Keratinocyte (primary cell): ENCODE measurements around the gene CEP63. TPM values are rescaled to one million over a fixed set of nuclear protein-coding genes. Genes with fewer than 3 reads are reported as not detected.
"Not testable (repeated sequence)": the region's sequence is repeated elsewhere in the genome, so short reads cannot be mapped to it uniquely, and the experiment has no call there.

Source experiments
- DNase-seq: peaks from one replicate; pipeline ENCODE4 v3.0.0-alpha.2; 2011; ENCODE audit warnings: low read depth, missing footprints, low spot score
- FAIRE-seq: peaks from 2 replicates; lab custom pipeline; 2011; peaks lifted over from hg19 to GRCh38; lab: Jason Lieb, UNC
- H2AFZ ChIP-seq: 2 replicates; pipeline ENCODE4 v1.6.0; 2012; ENCODE audit warnings: low read length, control low read depth, inconsistent platforms; ENCODE audit not compliant: control insufficient read depth
- H3K27ac ChIP-seq: 2 replicates; pipeline ENCODE4 v1.5.1; 2011; ENCODE audit warnings: low read length; ENCODE audit not compliant: control insufficient read depth, insufficient read depth
- H3K27me3 ChIP-seq: 3 replicates; pipeline ENCODE4 v1.6.0; 2011; ENCODE audit warnings: low read length; ENCODE audit not compliant: control insufficient read depth, insufficient read depth; ENCODE audit errors: extremely low read depth
- H3K36me3 ChIP-seq, 2 experiments: 2 replicates in 1 of 2; 3 replicates in 1 of 2; pipeline ENCODE4 v1.5.1; 2011; ENCODE audit warnings: low read length in 2 of 2, mild to moderate bottlenecking in 1 of 2; ENCODE audit not compliant: control insufficient read depth in 2 of 2, insufficient read depth in 2 of 2; ENCODE audit errors: extremely low read depth in 1 of 2
- H3K4me1 ChIP-seq: 3 replicates; pipeline ENCODE4 v1.5.1; 2011; ENCODE audit warnings: low read length; ENCODE audit not compliant: control insufficient read depth, insufficient read depth; ENCODE audit errors: extremely low read depth
- H3K4me2 ChIP-seq: 3 replicates; pipeline ENCODE4 v1.6.0; 2011; ENCODE audit warnings: low read depth, low read length; ENCODE audit not compliant: control insufficient read depth, insufficient read depth; ENCODE audit errors: extremely low read depth
- H3K4me3 ChIP-seq, 3 experiments: fragments of 200-600 bp in 1 of 3; sonication (generic) in 1 of 3; 2 replicates in 2 of 3; 3 replicates in 1 of 3; pipeline ENCODE4 v1.5.1; 2011 to 2016; ENCODE audit warnings: low read length in 3 of 3, mild to moderate bottlenecking in 3 of 3, control low read depth in 2 of 3, inconsistent platforms in 1 of 3, low read depth in 1 of 3, mixed read lengths in 1 of 3, mixed run types in 1 of 3, moderate library complexity in 1 of 3; ENCODE audit not compliant: control insufficient read depth in 2 of 3, insufficient read depth in 2 of 3; ENCODE audit errors: extremely low read depth in 1 of 3
- H3K79me2 ChIP-seq: 2 replicates; pipeline ENCODE4 v1.6.0; 2012; ENCODE audit warnings: low read length; ENCODE audit not compliant: control insufficient read depth, insufficient read depth
- H3K9ac ChIP-seq: 3 replicates; pipeline ENCODE4 v1.6.0; 2011; ENCODE audit warnings: low read length; ENCODE audit not compliant: control insufficient read depth, insufficient read depth; ENCODE audit errors: extremely low read depth
- H3K9me1 ChIP-seq: 3 replicates; pipeline ENCODE4 v1.6.0; 2011; ENCODE audit warnings: low read length; ENCODE audit not compliant: control insufficient read depth, insufficient read depth; ENCODE audit errors: extremely low read depth
- H3K9me3 ChIP-seq: 2 replicates; pipeline ENCODE4 v1.5.1; 2012; ENCODE audit warnings: low read depth, low read length; ENCODE audit not compliant: control insufficient read depth
- H4K20me1 ChIP-seq: 3 replicates; pipeline ENCODE4 v1.6.0; 2011; ENCODE audit warnings: low read length; ENCODE audit not compliant: control insufficient read depth, insufficient read depth; ENCODE audit errors: extremely low read depth
- EZH2 ChIP-seq: IDR thresholded peaks from one replicate; pipeline ENCODE4 v1.6.1; 2012; ENCODE audit warnings: inconsistent platforms, mild to moderate bottlenecking, low read length, moderate library complexity
- dilution Hi-C: fragments of 300-500 bp; cut with MboI; formaldehyde crosslinking; loops from one replicate; pipeline ENCODE4 v1.7.0; 2020; ENCODE audit warnings: low sequenced_read_pairs; ENCODE audit not compliant: extremely low pct_ligation_motif_present
- polyA plus RNA-seq, 5 experiments: library from polyadenylated mRNA; depleted of rRNA in 3 of 5; stranded (reverse) in 3 of 5; stranded (forward) in 1 of 5; unstranded in 1 of 5; fragments of >200 nt; gene quantifications; 1 replicate in 1 of 5; 2 replicates in 3 of 5; 3 replicates in 1 of 5; pipeline versions ENCODE4 v1.2.1 to v1.2.3, GENCODE V29; 2011 to 2012; ENCODE audit warnings: missing spikeins in 2 of 5, low read depth in 1 of 5, low replicate concordance in 1 of 5
- TF ChIP-seq, protein P1 (sequence below), 3 experiments: IDR thresholded peaks in 1 of 3; conservative IDR thresholded peaks in 1 of 3; optimal IDR thresholded peaks in 1 of 3; 2 replicates in 2 of 3; 3 replicates in 1 of 3; pipeline versions ENCODE3 to v1.5.1; 2011; ENCODE audit warnings: low read length in 3 of 3, mild to moderate bottlenecking in 3 of 3, moderate library complexity in 2 of 3, control low read depth in 1 of 3, inconsistent platforms in 1 of 3; ENCODE audit not compliant: insufficient read depth in 2 of 3; ENCODE audit errors: extremely low read depth in 1 of 3

The CEP63 gene
- polyA plus RNA-seq, 1 donor (not counting 4 experiments of a cell fraction or from before 2014, with no cell fraction given) = 10.1 TPM

DNA sequence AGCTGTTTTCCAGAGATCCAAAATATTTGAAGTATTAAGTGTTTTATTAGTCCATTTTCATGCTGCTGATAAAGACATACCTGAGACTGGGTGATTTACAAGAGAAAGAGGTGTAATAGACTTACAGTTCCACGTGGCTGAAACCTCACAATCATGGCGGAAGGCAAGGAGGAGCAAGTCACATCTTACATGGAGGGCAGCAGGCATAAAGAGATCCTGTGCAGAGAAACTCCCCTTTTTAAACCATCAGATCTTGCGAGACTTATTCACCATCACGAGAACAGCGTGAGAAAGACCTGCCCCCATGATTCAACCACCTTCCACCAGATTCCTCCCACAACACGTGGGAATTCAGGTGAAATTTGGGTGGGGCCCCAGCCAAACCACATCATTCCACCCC is 82.9 kb downstream of the CEP63 start:
- no peak overlapping the region for H3K27ac ChIP-seq
- no peaks in the 10 kb centered on the region for H4K20me1 ChIP-seq
- DNase-seq (no peak), FAIRE-seq (no peak)
- H3K9ac ChIP-seq = no peak overlapping the region
- no peaks in the 10 kb centered on the region for H3K9me3 ChIP-seq
- no peaks in the 10 kb centered on the region for H3K27me3 ChIP-seq
- H2AFZ ChIP-seq = no peak overlapping the region
- H3K4me1 ChIP-seq = no peaks in the 10 kb centered on the region
- TF ChIP-seq EZH2 = no peak
- TF ChIP-seq, protein P1, sequence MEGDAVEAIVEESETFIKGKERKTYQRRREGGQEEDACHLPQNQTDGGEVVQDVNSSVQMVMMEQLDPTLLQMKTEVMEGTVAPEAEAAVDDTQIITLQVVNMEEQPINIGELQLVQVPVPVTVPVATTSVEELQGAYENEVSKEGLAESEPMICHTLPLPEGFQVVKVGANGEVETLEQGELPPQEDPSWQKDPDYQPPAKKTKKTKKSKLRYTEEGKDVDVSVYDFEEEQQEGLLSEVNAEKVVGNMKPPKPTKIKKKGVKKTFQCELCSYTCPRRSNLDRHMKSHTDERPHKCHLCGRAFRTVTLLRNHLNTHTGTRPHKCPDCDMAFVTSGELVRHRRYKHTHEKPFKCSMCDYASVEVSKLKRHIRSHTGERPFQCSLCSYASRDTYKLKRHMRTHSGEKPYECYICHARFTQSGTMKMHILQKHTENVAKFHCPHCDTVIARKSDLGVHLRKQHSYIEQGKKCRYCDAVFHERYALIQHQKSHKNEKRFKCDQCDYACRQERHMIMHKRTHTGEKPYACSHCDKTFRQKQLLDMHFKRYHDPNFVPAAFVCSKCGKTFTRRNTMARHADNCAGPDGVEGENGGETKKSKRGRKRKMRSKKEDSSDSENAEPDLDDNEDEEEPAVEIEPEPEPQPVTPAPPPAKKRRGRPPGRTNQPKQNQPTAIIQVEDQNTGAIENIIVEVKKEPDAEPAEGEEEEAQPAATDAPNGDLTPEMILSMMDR (optimal IDR thresholded peaks at IDR 0.05 in 1 of 3, IDR thresholded peaks at IDR 0.05 in 1 of 3, conservative IDR thresholded peaks at IDR 0.05 in 1 of 3; ENCODE audit: extremely low read depth in 1 of 3, insufficient read depth in 2 of 3, low read length in 3 of 3) = no peak
- dilution Hi-C loops = no loop called here
- no peaks in the 10 kb centered on the region for H3K9me1 ChIP-seq
- no peaks in the 10 kb centered on the region for H3K36me3 ChIP-seq
- H3K79me2 ChIP-seq = no peaks in the 10 kb centered on the region
- H3K4me3 ChIP-seq = no peak overlapping the region
- H3K4me2 ChIP-seq = no peak overlapping the region

DNA sequence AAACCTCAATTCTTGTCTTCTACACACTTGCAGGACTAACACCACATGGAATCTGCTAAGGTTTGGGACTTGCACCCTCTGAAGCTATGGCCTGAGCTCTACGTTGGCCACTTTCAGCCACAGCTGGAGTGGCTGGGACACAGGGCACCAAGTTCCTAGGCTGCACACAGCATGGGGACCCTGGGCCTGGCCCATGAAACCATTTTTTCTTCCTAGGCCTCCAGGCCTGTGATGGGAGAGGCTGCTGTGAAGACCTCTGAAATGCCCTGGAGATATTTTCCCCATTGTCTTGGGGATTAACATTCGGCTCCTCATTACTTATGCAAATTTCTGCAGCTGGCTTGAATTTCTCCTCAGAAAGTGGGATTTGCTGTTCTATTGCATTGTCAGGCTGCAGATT is 84.0 kb downstream of the CEP63 start:
- dilution Hi-C loops, H4K20me1 ChIP-seq, DNase-seq, H3K79me2 ChIP-seq, H3K4me1 ChIP-seq, H3K27me3 ChIP-seq, H3K9me1 ChIP-seq, FAIRE-seq, H3K4me3 ChIP-seq, H2AFZ ChIP-seq, H3K27ac ChIP-seq, H3K9me3 ChIP-seq, H3K36me3 ChIP-seq, H3K9ac ChIP-seq, H3K4me2 ChIP-seq: not testable (repeated sequence)

DNA sequence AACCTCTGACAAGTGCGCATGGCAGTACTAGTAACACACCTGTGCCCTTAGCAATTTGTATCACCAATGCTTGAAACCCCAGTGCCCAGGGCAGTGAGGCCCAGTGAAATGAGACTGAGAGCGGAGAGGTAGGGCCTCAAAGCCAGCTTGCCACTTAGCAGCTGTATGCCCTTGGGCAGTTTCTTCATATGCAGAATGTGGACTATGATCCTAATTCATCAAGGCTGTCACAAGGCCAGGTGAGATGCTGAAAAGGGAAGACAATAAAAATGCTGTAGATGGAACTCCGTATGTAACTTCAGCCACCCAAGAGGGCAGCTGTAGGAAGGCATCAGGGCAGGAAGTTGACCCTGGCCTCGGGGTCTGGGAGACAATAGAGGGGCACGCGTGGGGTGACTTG is 90.6 kb downstream of the CEP63 start:
- dilution Hi-C loops = no loop called here

More for the DNA sequence above, 90.6 kb downstream of the CEP63 start:
- H3K4me1 ChIP-seq = no peaks in the 10 kb centered on the region
- no peak overlapping the region for H3K9ac ChIP-seq
- FAIRE-seq (no peak), DNase-seq (no peak)
- no peaks in the 10 kb centered on the region for H3K27me3 ChIP-seq
- H2AFZ ChIP-seq = no peak overlapping the region
- H3K36me3 ChIP-seq = no peaks in the 10 kb centered on the region
- no peak for TF ChIP-seq EZH2
- TF ChIP-seq, protein P1 (optimal IDR thresholded peaks at IDR 0.05 in 1 of 3, IDR thresholded peaks at IDR 0.05 in 1 of 3, conservative IDR thresholded peaks at IDR 0.05 in 1 of 3; ENCODE audit: extremely low read depth in 1 of 3, insufficient read depth in 2 of 3, low read length in 3 of 3) = no peak
- H3K27ac ChIP-seq = no peak overlapping the region
- H3K4me2 ChIP-seq = no peak overlapping the region
- H3K79me2 ChIP-seq = no peaks in the 10 kb centered on the region
- H3K9me1 ChIP-seq = no peaks in the 10 kb centered on the region
- no peak overlapping the region for H3K4me3 ChIP-seq
- H3K9me3 ChIP-seq = no peaks in the 10 kb centered on the region
- no peaks in the 10 kb centered on the region for H4K20me1 ChIP-seq
